Measurements from ENCODE around the gene SLC3A2. TPM values are rescaled to one million over a fixed set of nuclear protein-coding genes. Genes with fewer than 3 reads are reported as not detected.

SLC3A2 gene
- total RNA-seq, 1 donor from 2014 or later = 380 TPM

DNA sequence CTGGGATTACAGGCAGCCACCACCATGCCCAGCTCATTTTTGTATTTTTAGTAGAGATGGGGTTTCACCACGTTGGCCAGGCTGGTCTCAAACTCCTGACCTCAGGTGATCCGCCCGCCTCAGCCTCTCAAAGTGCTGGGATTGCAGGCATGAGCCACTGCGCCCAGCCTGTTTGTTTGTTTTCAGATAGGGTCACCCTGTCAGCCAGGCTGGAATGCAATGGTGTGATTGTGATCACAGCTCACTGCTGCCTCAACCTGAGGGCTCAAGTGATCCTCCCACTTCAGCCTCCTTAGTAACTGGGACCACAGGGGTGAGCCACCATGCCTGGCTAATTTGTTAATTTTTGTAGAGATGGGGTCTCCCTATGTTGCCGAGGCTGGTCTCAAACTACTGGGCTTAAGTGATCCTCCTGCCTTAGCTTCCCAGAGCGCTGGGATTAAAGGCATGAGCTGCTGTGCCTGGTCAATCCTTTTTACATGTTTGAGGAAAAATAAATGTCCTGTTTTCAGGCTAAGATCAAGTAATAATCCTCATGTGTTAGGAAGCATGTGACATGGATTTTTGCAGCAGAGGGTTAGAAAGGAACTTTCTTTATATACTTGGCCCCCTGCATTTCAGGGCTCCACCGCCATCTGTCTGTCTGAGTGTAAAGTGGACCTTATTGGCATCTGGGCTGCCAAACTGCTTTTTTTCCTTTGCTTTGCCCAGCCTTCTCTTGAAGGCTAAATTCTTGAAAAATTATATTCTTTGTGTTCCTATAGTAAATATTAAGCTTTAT, 4.8 kb upstream of the SLC3A2 start:
- DNase-seq (ENCODE audit: low spot score) = no peak
- Mint-ChIP-seq H3K27ac (ENCODE audit: unreplicated experiment) (no peak overlapping the region), H3K4me3 (ENCODE audit: unreplicated experiment) (no peak overlapping the region), H3K9me3 (ENCODE audit: low read depth) (no peaks in the 10 kb centered on the region), H3K36me3 (ENCODE audit: low read depth) (peaks cover 3% of the 10 kb centered on the region), H3K27me3 (ENCODE audit: low read depth) (no peaks in the 10 kb centered on the region), H3K4me1 (ENCODE audit: low read depth) (peaks cover 17% of the 10 kb centered on the region)
- TF ChIP-seq, protein P1, sequence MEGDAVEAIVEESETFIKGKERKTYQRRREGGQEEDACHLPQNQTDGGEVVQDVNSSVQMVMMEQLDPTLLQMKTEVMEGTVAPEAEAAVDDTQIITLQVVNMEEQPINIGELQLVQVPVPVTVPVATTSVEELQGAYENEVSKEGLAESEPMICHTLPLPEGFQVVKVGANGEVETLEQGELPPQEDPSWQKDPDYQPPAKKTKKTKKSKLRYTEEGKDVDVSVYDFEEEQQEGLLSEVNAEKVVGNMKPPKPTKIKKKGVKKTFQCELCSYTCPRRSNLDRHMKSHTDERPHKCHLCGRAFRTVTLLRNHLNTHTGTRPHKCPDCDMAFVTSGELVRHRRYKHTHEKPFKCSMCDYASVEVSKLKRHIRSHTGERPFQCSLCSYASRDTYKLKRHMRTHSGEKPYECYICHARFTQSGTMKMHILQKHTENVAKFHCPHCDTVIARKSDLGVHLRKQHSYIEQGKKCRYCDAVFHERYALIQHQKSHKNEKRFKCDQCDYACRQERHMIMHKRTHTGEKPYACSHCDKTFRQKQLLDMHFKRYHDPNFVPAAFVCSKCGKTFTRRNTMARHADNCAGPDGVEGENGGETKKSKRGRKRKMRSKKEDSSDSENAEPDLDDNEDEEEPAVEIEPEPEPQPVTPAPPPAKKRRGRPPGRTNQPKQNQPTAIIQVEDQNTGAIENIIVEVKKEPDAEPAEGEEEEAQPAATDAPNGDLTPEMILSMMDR (IDR thresholded peaks at IDR 0.05) = peak; percentile 11

DNA sequence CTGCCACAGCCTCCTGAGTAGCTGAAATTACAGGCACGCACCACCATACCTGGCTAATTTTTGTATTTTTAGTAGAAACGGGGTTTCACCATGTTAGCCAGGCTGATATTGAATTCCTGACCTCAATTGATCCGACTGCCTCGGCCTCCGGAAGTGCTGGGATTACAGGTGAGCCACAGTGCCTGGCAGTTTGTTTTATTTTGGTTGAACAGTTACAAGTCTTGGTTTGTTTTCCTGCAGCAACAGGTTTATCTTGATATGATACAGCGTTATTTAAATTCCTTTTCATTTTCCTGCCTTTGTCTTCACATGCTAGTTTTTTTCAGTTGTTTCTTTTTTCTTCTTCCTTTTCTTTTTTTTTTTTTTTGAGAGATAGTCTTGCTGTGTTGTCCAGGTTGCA, 4.0 kb upstream of the SLC3A2 start:
- H3K4me1 Mint-ChIP-seq (ENCODE audit: low read depth) = peaks cover 17% of the 10 kb centered on the region
- no peak overlapping the region for H3K4me3 Mint-ChIP-seq (ENCODE audit: unreplicated experiment)
- H3K27ac Mint-ChIP-seq (ENCODE audit: unreplicated experiment) = no peak overlapping the region
- no peaks in the 10 kb centered on the region for H3K9me3 Mint-ChIP-seq (ENCODE audit: low read depth)
- TF ChIP-seq, protein P1 (IDR thresholded peaks at IDR 0.05) = no peak
- peaks cover 4% of the 10 kb centered on the region for H3K36me3 Mint-ChIP-seq (ENCODE audit: low read depth)
- H3K27me3 Mint-ChIP-seq (ENCODE audit: low read depth) = no peaks in the 10 kb centered on the region
- no peak for DNase-seq (ENCODE audit: low spot score)

DNA sequence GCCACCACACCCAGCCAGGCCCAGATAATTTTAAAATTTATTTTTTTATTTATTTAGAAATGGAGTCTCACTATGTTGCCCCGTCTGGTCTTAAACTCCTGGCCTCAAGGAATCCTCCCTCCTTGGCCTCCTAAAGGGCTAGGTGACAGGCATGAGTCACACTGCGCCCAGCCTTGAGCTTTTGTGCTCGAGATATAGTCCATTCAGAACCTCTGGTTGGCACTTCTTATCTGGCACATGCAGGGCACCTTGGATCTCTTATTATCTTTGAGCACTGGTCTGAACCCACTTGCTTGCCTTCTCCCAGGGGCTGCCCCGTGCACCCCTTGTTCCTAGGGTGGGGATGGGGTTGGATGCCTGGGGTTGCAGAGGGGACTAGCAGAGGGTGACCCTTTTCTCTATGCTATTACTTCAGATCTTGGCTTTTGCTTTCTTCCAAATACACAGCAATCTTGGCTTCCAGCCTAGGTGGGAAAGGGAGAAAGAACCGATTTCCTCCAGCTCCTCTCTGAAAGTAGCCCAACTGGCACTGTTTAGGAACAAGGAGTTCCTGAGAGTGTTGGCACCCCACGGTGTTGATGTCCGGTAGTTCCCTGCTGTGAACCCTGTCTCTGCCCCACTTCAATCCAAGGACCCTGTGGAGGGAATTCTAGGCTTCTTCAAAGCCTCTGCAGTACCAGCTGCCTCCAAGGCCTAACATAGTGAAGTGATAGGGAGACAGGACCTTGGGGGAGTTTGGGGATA, 1.3 kb upstream of the SLC3A2 start:
- Mint-ChIP-seq H3K4me1 (ENCODE audit: low read depth) (peaks cover 36% of the 10 kb centered on the region), H3K36me3 (ENCODE audit: low read depth) (peaks cover 31% of the 10 kb centered on the region), H3K27ac (ENCODE audit: unreplicated experiment) (peak overlapping the region; percentile 100)

DNA sequence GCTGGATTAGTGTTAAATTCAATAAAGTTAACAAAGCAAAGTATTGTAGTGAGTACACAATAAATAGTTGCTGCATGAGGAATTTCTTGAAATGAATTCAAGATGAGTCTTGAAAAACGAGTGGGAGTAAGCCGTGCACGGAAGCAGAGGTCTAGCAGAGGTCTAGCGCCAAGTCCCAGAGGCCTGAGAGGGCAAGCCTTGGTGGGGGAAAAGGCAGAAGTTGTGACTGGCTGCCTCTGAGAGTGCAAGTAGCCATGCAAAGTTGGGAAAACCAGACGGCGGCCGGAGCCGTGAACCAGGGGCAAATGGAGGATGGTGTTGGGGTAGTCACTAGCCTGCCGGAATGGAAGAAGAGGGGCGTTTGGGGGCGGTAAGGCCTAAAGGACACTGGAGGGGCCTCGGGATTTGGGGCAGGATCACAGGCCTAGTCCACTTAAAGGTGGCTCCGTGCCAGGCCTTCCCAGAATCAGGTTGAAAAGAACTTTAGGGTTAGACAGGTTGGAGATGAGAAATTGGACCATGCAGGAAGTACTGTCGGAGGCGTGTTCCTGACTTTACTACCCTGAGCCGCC, 379 bp upstream of the SLC3A2 start:
- H3K36me3 Mint-ChIP-seq (ENCODE audit: low read depth) = peaks cover 36% of the 10 kb centered on the region
- no peak for DNase-seq (ENCODE audit: low spot score)
- H3K27ac Mint-ChIP-seq (ENCODE audit: unreplicated experiment) = peak overlapping the region; percentile 100
- TF ChIP-seq, protein P1 (IDR thresholded peaks at IDR 0.05) = no peak
- H3K4me1 Mint-ChIP-seq (ENCODE audit: low read depth) = peaks cover 43% of the 10 kb centered on the region
- no peaks in the 10 kb centered on the region for H3K9me3 Mint-ChIP-seq (ENCODE audit: low read depth)
- H3K4me3 Mint-ChIP-seq (ENCODE audit: unreplicated experiment) = peak overlapping the region; percentile 100
- no peaks in the 10 kb centered on the region for H3K27me3 Mint-ChIP-seq (ENCODE audit: low read depth)

More for the DNA sequence above, 1.3 kb upstream of the SLC3A2 start:
- no peaks in the 10 kb centered on the region for H3K9me3 Mint-ChIP-seq (ENCODE audit: low read depth)
- peak overlapping the region; percentile 100 for H3K4me3 Mint-ChIP-seq (ENCODE audit: unreplicated experiment)
- H3K27me3 Mint-ChIP-seq (ENCODE audit: low read depth) = no peaks in the 10 kb centered on the region
- TF ChIP-seq, protein P1 (IDR thresholded peaks at IDR 0.05) = no peak
- DNase-seq (ENCODE audit: low spot score) = no peak

Measured in chondrocyte (in vitro differentiated cells).